Measurements from ENCODE around the gene OAT.

GRCh38 chr10:124402273-124402672 is 16.4 kb downstream of the OAT start:
- TF ChIP-seq POLR2A (IDR thresholded peaks at IDR 0.05) = no peak
- TF ChIP-seq, protein P1, sequence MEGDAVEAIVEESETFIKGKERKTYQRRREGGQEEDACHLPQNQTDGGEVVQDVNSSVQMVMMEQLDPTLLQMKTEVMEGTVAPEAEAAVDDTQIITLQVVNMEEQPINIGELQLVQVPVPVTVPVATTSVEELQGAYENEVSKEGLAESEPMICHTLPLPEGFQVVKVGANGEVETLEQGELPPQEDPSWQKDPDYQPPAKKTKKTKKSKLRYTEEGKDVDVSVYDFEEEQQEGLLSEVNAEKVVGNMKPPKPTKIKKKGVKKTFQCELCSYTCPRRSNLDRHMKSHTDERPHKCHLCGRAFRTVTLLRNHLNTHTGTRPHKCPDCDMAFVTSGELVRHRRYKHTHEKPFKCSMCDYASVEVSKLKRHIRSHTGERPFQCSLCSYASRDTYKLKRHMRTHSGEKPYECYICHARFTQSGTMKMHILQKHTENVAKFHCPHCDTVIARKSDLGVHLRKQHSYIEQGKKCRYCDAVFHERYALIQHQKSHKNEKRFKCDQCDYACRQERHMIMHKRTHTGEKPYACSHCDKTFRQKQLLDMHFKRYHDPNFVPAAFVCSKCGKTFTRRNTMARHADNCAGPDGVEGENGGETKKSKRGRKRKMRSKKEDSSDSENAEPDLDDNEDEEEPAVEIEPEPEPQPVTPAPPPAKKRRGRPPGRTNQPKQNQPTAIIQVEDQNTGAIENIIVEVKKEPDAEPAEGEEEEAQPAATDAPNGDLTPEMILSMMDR (IDR thresholded peaks at IDR 0.05) = no peak

Data from Peyer's patch (tissue), 4 donors.